ENCODE results near the gene NPPC. TPM values are rescaled to one million over a fixed set of nuclear protein-coding genes. Genes with fewer than 3 reads are reported as not detected.

NPPC gene
- total and polyA plus RNA-seq, 2 of the 8 experiments (the other 6 are each of a cell fraction or from before 2014, with no cell fraction given) = 1.3 to 4.7 TPM

GRCh38 chr2:231928901-231929725 lies 2.9 kb upstream of the NPPC start:
- Histone ChIP-seq H3K36me3 (ENCODE audit: control insufficient read depth in 2 of 4, insufficient read depth in 4 of 4, low read length in 3 of 4) (no peaks in the 10 kb centered on the region), H4K20me1 (replicated peaks in 1 of 2; ENCODE audit: control insufficient read depth in 1 of 2, insufficient read depth in 2 of 2, low read length in 2 of 2) (peaks cover 0 to 2% of the 10 kb centered on the region in 2 experiments), H2AK5ac (ENCODE audit: low read depth, low read length) (no peak overlapping the region), H2BK120ac (replicated peaks; ENCODE audit: low read depth, low read length) (no peak overlapping the region), H3K4me2 (ENCODE audit: insufficient read depth in 1 of 2, low read depth in 2 of 2, low read length in 2 of 2) (no peak overlapping the region), H4K91ac (replicated peaks; ENCODE audit: insufficient read length, low read length) (no peak overlapping the region), H3K23ac (ENCODE audit: insufficient read length) (no peak overlapping the region), H3K4me3 (ENCODE audit: extremely low read depth in 1 of 4, insufficient read depth in 2 of 4, low read depth in 3 of 4, low read length in 4 of 4) (no peak overlapping the region), H3K14ac (ENCODE audit: insufficient read length) (no peak overlapping the region), H3K4ac (replicated peaks; ENCODE audit: insufficient read length, low read depth, low read length) (no peak overlapping the region), H2AFZ (ENCODE audit: low read length) (no peak overlapping the region), H3K27ac (ENCODE audit: low read depth, low read length) (no peak overlapping the region), H3K79me1 (ENCODE audit: low read depth, low read length) (no peaks in the 10 kb centered on the region), H2BK12ac (ENCODE audit: low read depth, low read length) (no peak overlapping the region; the same call in 1 of the 2 replicates), H2BK20ac (ENCODE audit: low read length) (no peak overlapping the region), H3K27me3 (replicated peaks in 1 of 4; ENCODE audit: control insufficient read depth in 3 of 4, extremely low read depth in 1 of 4, insufficient read depth in 3 of 4, low read length in 3 of 4) (peaks cover 24 to 52% (median 42%) of the 10 kb centered on the region in 4 experiments), H4K5ac (ENCODE audit: insufficient read length, low read depth, low read length) (no peak overlapping the region), H3K79me2 (ENCODE audit: control insufficient read depth in 1 of 2, insufficient read depth in 2 of 2, low read length in 2 of 2) (no peaks in the 10 kb centered on the region), H3K9me3 (ENCODE audit: insufficient read depth in 2 of 2, low read depth in 1 of 2, low read length in 1 of 2) (no peaks in the 10 kb centered on the region), H2BK5ac (ENCODE audit: low read depth, low read length) (no peak overlapping the region), H3K9ac (replicated peaks in 1 of 4; ENCODE audit: extremely low read depth in 1 of 4, low read depth in 3 of 4, low read length in 3 of 4) (no peak overlapping the region), H3K4me1 (replicated peaks in 1 of 4; ENCODE audit: control insufficient read depth in 3 of 4, insufficient read depth in 4 of 4, low read length in 3 of 4) (peaks cover 3 to 20% (median 14%) of the 10 kb centered on the region in 4 experiments), H3K56ac (replicated peaks; ENCODE audit: insufficient read length, low read depth, low read length) (no peak overlapping the region), H3K23me2 (ENCODE audit: low read depth, low read length) (peaks cover 20% of the 10 kb centered on the region), H2BK15ac (ENCODE audit: low read length) (no peak overlapping the region), H3K18ac (ENCODE audit: extremely low read depth, low read length) (no peak overlapping the region), H4K8ac (ENCODE audit: extremely low read depth, insufficient read depth, low read length) (0 out of 2 replicates have a peak overlapping the region, but pooled peaks have one; percentile 5)
- ChIA-PET POLR2A (ENCODE audit: partially characterized antibody) (interaction anchor here (1.6 kb wide), 1 partner anchor 32 kb away, joined by 5 read pairs; the partner anchor contains the start of gene DIS3L2), CTCF (ENCODE audit: partially characterized antibody) (interaction anchor here (0.8 to 17.2 kb wide), 39 partner anchors 8 to 438 kb away, joined by 3 to 220 read pairs (median 6); no protein-coding TSS in a partner anchor)
- 76% methylated on average over 8 of the region's 11 CpGs; no CpG with 5 or more reads in 1 of the 2 experiments for WGBS, 2 experiments (ENCODE audit: extremely low coverage in 1 of 2, insufficient coverage in 1 of 2, insufficient read length in 1 of 2, insufficient replicate concordance in 2 of 2, low coverage in 1 of 2, low lambda C conversion rate in 2 of 2, missing lambda C conversion rate in 1 of 2)
- DNase-seq (ENCODE audit: low read depth in 1 of 2, low spot score in 2 of 2) = peak in 1 of 2 experiments; percentile 43
- no peak for TF ChIP-seq KDM4A (IDR thresholded peaks at IDR 0.05; ENCODE audit: low read depth, low read length, severe bottlenecking)
- TF ChIP-seq JUND (IDR thresholded peaks at IDR 0.05; ENCODE audit: low read length) = no peak
- no peak for TF ChIP-seq YY1 (IDR thresholded peaks at IDR 0.05; ENCODE audit: low read depth, low read length)
- TF ChIP-seq SUZ12 (IDR thresholded peaks at IDR 0.05; ENCODE audit: low read length) = 0 out of 2 replicates have a peak, but pooled peaks have one; percentile 1
- TF ChIP-seq CREB1 (IDR thresholded peaks at IDR 0.05) = no peak
- no peak for FAIRE-seq

Data from H1 (cell line).